ENCODE measurements around the gene CACNB3.
"Not testable (repeated sequence)": the region's sequence is repeated elsewhere in the genome, so short reads cannot be mapped to it uniquely, and the experiment has no call there.

CACNB3 gene

GRCh38 chr12:48854932-48855331 lies 36.6 kb downstream of the CACNB3 start:
- DNase-seq (ENCODE audit: low read depth in 2 of 2): not testable (repeated sequence)

- DNase-seq (ENCODE audit: low read depth in 2 of 2): no peak
Observed at GRCh38 chr12:48856379-48856778, 38.1 kb downstream of the CACNB3 start.

- no peak for DNase-seq (ENCODE audit: low read depth in 2 of 2)
Observed at GRCh38 chr12:48857278-48857994, 39.1 kb downstream of the CACNB3 start.

- DNase-seq (ENCODE audit: low read depth in 2 of 2): no peak
Observed at GRCh38 chr12:48858043-48858442, 39.7 kb downstream of the CACNB3 start.

- DNase-seq (ENCODE audit: low read depth in 2 of 2): no peak
Observed at GRCh38 chr12:48859607-48860006, 41.3 kb downstream of the CACNB3 start.

- not testable (repeated sequence) for DNase-seq (ENCODE audit: low read depth in 2 of 2)
Observed at GRCh38 chr12:48860236-48860635, 41.9 kb downstream of the CACNB3 start.

GRCh38 chr12:48861111-48861510 lies 42.8 kb downstream of the CACNB3 start:
- DNase-seq (ENCODE audit: low read depth in 2 of 2): no peak

- no peak for DNase-seq (ENCODE audit: low read depth in 2 of 2)
Observed at GRCh38 chr12:48862760-48863159, 44.5 kb downstream of the CACNB3 start.

- DNase-seq (ENCODE audit: low read depth in 2 of 2): no peak
Observed at GRCh38 chr12:48863291-48863690, 45.0 kb downstream of the CACNB3 start.

GRCh38 chr12:48865281-48866051 lies 47.2 kb downstream of the CACNB3 start, which contains the start of gene RND1:
TSS of gene RND1 (minus strand) at chr12:48865870. CDS start at chr12:48865767, 103 bp downstream.
- peak; percentile 71 for DNase-seq (ENCODE audit: low read depth in 2 of 2)

- no peak for DNase-seq (ENCODE audit: low read depth in 2 of 2)
Observed at GRCh38 chr12:48866052-48866711, 47.9 kb downstream of the CACNB3 start.

GRCh38 chr12:48868451-48868850 lies 50.2 kb downstream of the CACNB3 start:
- no peak for DNase-seq (ENCODE audit: low read depth in 2 of 2)

GRCh38 chr12:48869191-48869590 lies 50.9 kb downstream of the CACNB3 start:
- DNase-seq (ENCODE audit: low read depth in 2 of 2): no peak

- DNase-seq (ENCODE audit: low read depth in 2 of 2): no peak
Observed at GRCh38 chr12:48873096-48873495, 54.8 kb downstream of the CACNB3 start.

GRCh38 chr12:48873534-48873933 lies 55.2 kb downstream of the CACNB3 start:
- not testable (repeated sequence) for DNase-seq (ENCODE audit: low read depth in 2 of 2)

- no peak for DNase-seq (ENCODE audit: low read depth in 2 of 2)
Observed at GRCh38 chr12:48875944-48876515, 57.7 kb downstream of the CACNB3 start.
